ENCODE data around the gene GNAQ.

DNA sequence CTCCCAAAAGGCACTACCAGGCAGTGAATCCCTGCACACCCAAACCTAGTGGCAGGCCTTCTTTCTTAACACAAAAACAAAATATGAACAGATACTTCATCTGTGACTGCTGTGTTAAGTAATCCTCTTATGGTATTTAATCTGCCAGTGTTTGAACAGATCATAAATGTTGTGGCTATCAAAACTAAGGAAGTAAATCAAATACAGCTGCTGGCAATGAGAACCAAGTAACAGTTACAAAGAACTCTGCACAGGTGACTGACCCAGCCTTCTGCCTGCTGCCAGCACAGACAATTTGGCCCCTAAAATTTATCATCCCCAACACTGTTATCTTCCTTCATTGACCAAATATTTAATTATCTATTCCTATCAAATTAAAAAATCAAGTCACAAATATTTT is 78.0 kb downstream of the GNAQ start:
- TF ChIP-seq CTCF (conservative IDR thresholded peaks at IDR 0.05 in 1 of 2, IDR thresholded peaks at IDR 0.05 in 1 of 2; ENCODE audit: extremely low read depth in 1 of 2, insufficient read depth in 1 of 2, low read depth in 1 of 2, low read length in 2 of 2) (no peak), EZH2 (IDR thresholded peaks at IDR 0.05; ENCODE audit: borderline replicate concordance, low read length) (no peak)
